ENCODE data around the gene TNRC18.

TNRC18 gene

GRCh38 chr7:5349005-5349380, 74.6 kb downstream of the TNRC18 start:
- TF ChIP-seq ELK4 (IDR thresholded peaks at IDR 0.05; ENCODE audit: borderline replicate concordance, low read depth, low read length) = no peak
- TF ChIP-seq YY2 (tag by site-specific recombination; IDR thresholded peaks at IDR 0.05) = no peak
- TF ChIP-seq GLI2 (tag by site-specific recombination; IDR thresholded peaks at IDR 0.05; ENCODE audit: borderline replicate concordance, low read depth) = no peak
- no peak for TF ChIP-seq ZFP41 (tag by site-specific recombination; IDR thresholded peaks at IDR 0.05; ENCODE audit: borderline replicate concordance)
- TF ChIP-seq EGR2 (tag by site-specific recombination; IDR thresholded peaks at IDR 0.05; ENCODE audit: low read depth) = no peak
- TF ChIP-seq ZBTB20 (tag by site-specific recombination; IDR thresholded peaks at IDR 0.05) = no peak
- TF ChIP-seq ZNF324 (tag by site-specific recombination; IDR thresholded peaks at IDR 0.05) = no peak
- no peak for TF ChIP-seq ZNF174 (tag by site-specific recombination; IDR thresholded peaks at IDR 0.05)
- TF ChIP-seq FEZF1 (tag by site-specific recombination; IDR thresholded peaks at IDR 0.05) = no peak
- TF ChIP-seq ZNF610 (tag by site-specific recombination; IDR thresholded peaks at IDR 0.05; ENCODE audit: borderline replicate concordance) = no peak
- no peak for TF ChIP-seq ZBTB8A (tag by site-specific recombination; IDR thresholded peaks at IDR 0.05)
- TF ChIP-seq ZNF645 (tag by site-specific recombination; IDR thresholded peaks at IDR 0.05) = no peak
- TF ChIP-seq PATZ1 (tag by site-specific recombination; IDR thresholded peaks at IDR 0.05) = no peak
- no peak for TF ChIP-seq GLI4 (tag by site-specific recombination; IDR thresholded peaks at IDR 0.05)
- no peak for TF ChIP-seq ZNF654 (tag by site-specific recombination; IDR thresholded peaks at IDR 0.05; ENCODE audit: low read depth)
- no peak for TF ChIP-seq ZNF214 (tag by site-specific recombination; IDR thresholded peaks at IDR 0.05; ENCODE audit: borderline replicate concordance)
- TF ChIP-seq ZNF76 (tag by site-specific recombination; IDR thresholded peaks at IDR 0.05; ENCODE audit: borderline replicate concordance, low read depth) = no peak
- TF ChIP-seq ZNF138 (tag by site-specific recombination; IDR thresholded peaks at IDR 0.05; ENCODE audit: borderline replicate concordance) = no peak
- no peak for TF ChIP-seq ZNF248 (tag by site-specific recombination; IDR thresholded peaks at IDR 0.05)
- Histone ChIP-seq H3K9me3 (ENCODE audit: control insufficient read depth, insufficient read depth, low read depth, low read length) (no peaks in the 10 kb centered on the region), H3K27ac (ENCODE audit: extremely low read depth, low read depth, low read length) (no peak overlapping the region), H3K4me1 (ENCODE audit: control insufficient read depth, insufficient read depth, low read length) (no peaks in the 10 kb centered on the region), H3K4me3 (ENCODE audit: low read depth, low read length) (no peak overlapping the region), H3K36me3 (ENCODE audit: control insufficient read depth in 2 of 2, insufficient read depth in 1 of 2, low read length in 2 of 2) (peaks cover 19 to 35% of the 10 kb centered on the region in 2 experiments)
- CTCF ChIA-PET = no interaction called here
- POLR2A ChIA-PET = no interaction called here

GRCh38 chr7:5348134-5349004, 75.3 kb downstream of the TNRC18 start:
- CTCF ChIA-PET = no interaction called here
- Histone ChIP-seq H3K4me1 (ENCODE audit: control insufficient read depth, insufficient read depth, low read length) (no peaks in the 10 kb centered on the region), H3K9me3 (ENCODE audit: control insufficient read depth, insufficient read depth, low read depth, low read length) (no peaks in the 10 kb centered on the region), H3K4me3 (ENCODE audit: low read depth, low read length) (no peak overlapping the region), H3K27ac (ENCODE audit: extremely low read depth, low read depth, low read length) (no peak overlapping the region), H3K36me3 (ENCODE audit: control insufficient read depth in 2 of 2, insufficient read depth in 1 of 2, low read length in 2 of 2) (peaks cover 23 to 38% of the 10 kb centered on the region in 2 experiments)
- POLR2A ChIA-PET = no interaction called here
- no peak for TF ChIP-seq ZNF214 (tag by site-specific recombination; IDR thresholded peaks at IDR 0.05; ENCODE audit: borderline replicate concordance)
- no peak for TF ChIP-seq ZNF707 (tag by site-specific recombination; IDR thresholded peaks at IDR 0.05)
- no peak for TF ChIP-seq KLF10 (tag by site-specific recombination; IDR thresholded peaks at IDR 0.05)
- no peak for TF ChIP-seq ZNF600 (tag by site-specific recombination; IDR thresholded peaks at IDR 0.05)
- TF ChIP-seq ZBTB1 (tag by site-specific recombination; IDR thresholded peaks at IDR 0.05) = no peak
- TF ChIP-seq ZSCAN4 (tag by site-specific recombination; IDR thresholded peaks at IDR 0.05) = no peak
- TF ChIP-seq ZNF266 (tag by site-specific recombination; IDR thresholded peaks at IDR 0.05; ENCODE audit: low read depth) = no peak
- TF ChIP-seq TRIM28 (IDR thresholded peaks at IDR 0.05; ENCODE audit: borderline replicate concordance, low read length) = no peak
- no peak for TF ChIP-seq ZNF555 (tag by site-specific recombination; conservative IDR thresholded peaks at IDR 0.05)
- TF ChIP-seq SETDB1 (IDR thresholded peaks at IDR 0.05; ENCODE audit: insufficient read length, low read length) = no peak
- TF ChIP-seq ZNF747 (tag by site-specific recombination; IDR thresholded peaks at IDR 0.05) = no peak
- TF ChIP-seq ZNF791 (tag by site-specific recombination; IDR thresholded peaks at IDR 0.05) = no peak
- TF ChIP-seq GLI2 (tag by site-specific recombination; IDR thresholded peaks at IDR 0.05; ENCODE audit: borderline replicate concordance, low read depth) = no peak
- TF ChIP-seq ZNF792 (tag by site-specific recombination; IDR thresholded peaks at IDR 0.05) = no peak

Measured in HEK293 (cell line).